Midbrain (tissue), 1 donor: ENCODE measurements around the gene PLK2.

Source experiments
- DNase-seq: peaks from one replicate; lab custom pipeline; 2025; lab: John Stamatoyannopoulos, UW

The PLK2 gene

GRCh38 chr5:58450018-58450417, 9.9 kb downstream of the PLK2 start:
- no peak for DNase-seq

- no peak for DNase-seq
Observed at GRCh38 chr5:58447226-58447625, 12.7 kb downstream of the PLK2 start.

- no peak for DNase-seq
Observed at GRCh38 chr5:58446024-58446423, 13.9 kb downstream of the PLK2 start.

- no peak for DNase-seq
Observed at GRCh38 chr5:58444805-58445204, 15.1 kb downstream of the PLK2 start.

GRCh38 chr5:58440901-58441460, 18.9 kb downstream of the PLK2 start:
- DNase-seq: no peak

- DNase-seq: no peak
Observed at GRCh38 chr5:58439094-58439644, 20.7 kb downstream of the PLK2 start.

- no peak for DNase-seq
Observed at GRCh38 chr5:58437661-58438060, 22.2 kb downstream of the PLK2 start.

- DNase-seq: no peak
Observed at GRCh38 chr5:58431832-58432231, 28.1 kb downstream of the PLK2 start.

GRCh38 chr5:58412932-58413331, 47.0 kb downstream of the PLK2 start:
- DNase-seq: no peak

- no peak for DNase-seq
Observed at GRCh38 chr5:58412081-58412480, 47.8 kb downstream of the PLK2 start.

- no peak for DNase-seq
Observed at GRCh38 chr5:58411372-58411771, 48.5 kb downstream of the PLK2 start.

- no peak for DNase-seq
Observed at GRCh38 chr5:58410441-58410840, 49.4 kb downstream of the PLK2 start.

GRCh38 chr5:58407042-58407719, 52.7 kb downstream of the PLK2 start:
- DNase-seq: no peak

GRCh38 chr5:58406394-58406793, 53.5 kb downstream of the PLK2 start:
- no peak for DNase-seq

- no peak for DNase-seq
Observed at GRCh38 chr5:58405175-58405574, 54.7 kb downstream of the PLK2 start.

- DNase-seq: no peak
Observed at GRCh38 chr5:58404734-58405133, 55.2 kb downstream of the PLK2 start.
